Adrenal gland (tissue), 12 donors: Measurements from ENCODE around the gene FAM228A. TPM values are rescaled to one million over a fixed set of nuclear protein-coding genes. Genes with fewer than 3 reads are reported as not detected.

Source experiments
- DNase-seq, 7 donors: peaks; one replicate each; pipeline ENCODE4 v3.0.0-alpha.2; 2019 to 2020
- H3K27ac ChIP-seq, 5 donors: fragments of 200-600 bp; sonication (generic) in 4 of 5; 1 replicate in 3 of 5; 2 replicates in 2 of 5; pipeline versions ENCODE4 v1.5.1 to v1.8.0; 2016 to 2020; ENCODE audit warnings: mild to moderate bottlenecking in 1 of 5
- H3K27me3 ChIP-seq: fragments of 200-600 bp; 2 replicates; pipeline ENCODE4 v1.8.0; 2021
- H3K36me3 ChIP-seq, 2 donors: fragments of 200-600 bp; replicated peaks in 1 of 2; 1 replicate in 1 of 2; 2 replicates in 1 of 2; pipeline versions ENCODE4 v1.5.1 to v1.8.0; 2018 to 2022
- H3K4me1 ChIP-seq, 2 donors: fragments of 200-600 bp; replicated peaks in 1 of 2; 1 replicate in 1 of 2; 2 replicates in 1 of 2; pipeline versions ENCODE4 v1.5.1 to v1.8.0; 2018 to 2021
- H3K4me3 ChIP-seq, 4 donors: fragments of 200-600 bp; sonication (generic) in 3 of 4; one replicate each; pipeline ENCODE4 v1.5.1; 2016 to 2018
- H3K9me3 ChIP-seq, 3 donors: fragments of 200-600 bp; sonication (generic) in 1 of 3; replicated peaks in 1 of 3; 1 replicate in 2 of 3; 2 replicates in 1 of 3; pipeline versions ENCODE4 v1.5.1 to v1.8.0; 2016 to 2021
- POLR2A ChIP-seq, 2 donors: fragments of 450-650 bp; IDR thresholded peaks; one replicate each; pipeline ENCODE4 v1.6.1; 2017; ENCODE audit warnings: antibody characterized with exemption in 2 of 2, mild to moderate bottlenecking in 2 of 2, moderate library complexity in 1 of 2
- WGBS, 4 donors: extraction: QIAGEN DNeasy Blood & Tissue Kit in 2 of 4; methylation state at CpG; one replicate each; pipeline versions ENCODE4 v1.1.5 to v1.1.7; 2013 to 2017; 5-methylcytosine and 5-hydroxymethylcytosine counted together
- intact Hi-C, 2 donors: fragments of 100-400 bp; cut with DNase I; formaldehyde crosslinking; loops; one replicate each; pipeline versions ENCODE4 v1.14.1 to v1.15.0; 2022 to 2023
- polyA plus RNA-seq, 3 donors: library from polyadenylated mRNA; stranded (reverse); fragments of 200-250 nt in 2 of 3; fragments of 350-450 nt in 1 of 3; fragmentation: Illumina TruSeq in 1 of 3; extraction: RNeasy Lipid Tissue Mini Kit (QIAGEN cat#74804) in 1 of 3; gene quantifications; one replicate each; pipeline ENCODE4 v1.2.3, GENCODE V29; 2013 to 2014
- total RNA-seq, 9 donors: library from RNA; depleted of rRNA in 4 of 9; stranded (reverse); fragments of >200 nt in 4 of 9; fragments of 120-200 nt in 1 of 9; fragmentation: NEBNext Ultra II Directional in 1 of 9; extraction: Animal tissue kit (Norgen Biotek cat#: 25700) in 1 of 9; gene quantifications; one replicate each; pipeline versions ENCODE4 v1.1.0 to v1.2.4, GENCODE V29; 2013 to 2023
- TF ChIP-seq, protein P1 (sequence below), 6 experiments: fragments of 450-650 bp in 4 of 6; fragments of 200-600 bp in 2 of 6; sonication (generic) in 1 of 6; IDR thresholded peaks; 1 replicate in 5 of 6; 2 replicates in 1 of 6; pipeline versions ENCODE4 v1.5.1 to v1.8.0; 2016 to 2021; ENCODE audit warnings: antibody characterized with exemption in 6 of 6, mild to moderate bottlenecking in 2 of 6, moderate library complexity in 1 of 6
- donor health status: healthy with polysubstance abuse.
- donor health status: Bipolar disorder and iron deficiency.
- donor health status: DM: yes; HTN: yes; CAD: no.
- donor health status: DM: no; HTN: no; CAD: no.
- donor health status: DM: no; HTN: no; CAD: no.
- donor health status: DM: yes; HTN: yes; CAD: no.

FAM228A gene
- total and polyA plus RNA-seq, 12 donors = 0.28 to 2.4 (median 0.72) TPM

GRCh38 chr2:24164416-24164973, 10.4 kb upstream of the FAM228A start:
- intact Hi-C loops = no loop called here
- no peak overlapping the region for H3K27ac ChIP-seq
- peak in 3 of 7 donors; percentile 8 to 37 (median 25) for DNase-seq
- H3K4me3 ChIP-seq = no peak overlapping the region
- no peak for TF ChIP-seq POLR2A (IDR thresholded peaks at IDR 0.05)
- TF ChIP-seq, protein P1, sequence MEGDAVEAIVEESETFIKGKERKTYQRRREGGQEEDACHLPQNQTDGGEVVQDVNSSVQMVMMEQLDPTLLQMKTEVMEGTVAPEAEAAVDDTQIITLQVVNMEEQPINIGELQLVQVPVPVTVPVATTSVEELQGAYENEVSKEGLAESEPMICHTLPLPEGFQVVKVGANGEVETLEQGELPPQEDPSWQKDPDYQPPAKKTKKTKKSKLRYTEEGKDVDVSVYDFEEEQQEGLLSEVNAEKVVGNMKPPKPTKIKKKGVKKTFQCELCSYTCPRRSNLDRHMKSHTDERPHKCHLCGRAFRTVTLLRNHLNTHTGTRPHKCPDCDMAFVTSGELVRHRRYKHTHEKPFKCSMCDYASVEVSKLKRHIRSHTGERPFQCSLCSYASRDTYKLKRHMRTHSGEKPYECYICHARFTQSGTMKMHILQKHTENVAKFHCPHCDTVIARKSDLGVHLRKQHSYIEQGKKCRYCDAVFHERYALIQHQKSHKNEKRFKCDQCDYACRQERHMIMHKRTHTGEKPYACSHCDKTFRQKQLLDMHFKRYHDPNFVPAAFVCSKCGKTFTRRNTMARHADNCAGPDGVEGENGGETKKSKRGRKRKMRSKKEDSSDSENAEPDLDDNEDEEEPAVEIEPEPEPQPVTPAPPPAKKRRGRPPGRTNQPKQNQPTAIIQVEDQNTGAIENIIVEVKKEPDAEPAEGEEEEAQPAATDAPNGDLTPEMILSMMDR (IDR thresholded peaks at IDR 0.05) = peak; percentile 38 to 69 (median 44)
- no peaks in the 10 kb centered on the region for H3K4me1 ChIP-seq
- WGBS, 4 donors = 52 to 60% (median 59%) methylated on average over 5 to 8 of the region's 8 CpGs
- H3K36me3 ChIP-seq = no peaks in the 10 kb centered on the region
- H3K27me3 ChIP-seq = no peaks in the 10 kb centered on the region
- no peaks in the 10 kb centered on the region for H3K9me3 ChIP-seq

DNA sequence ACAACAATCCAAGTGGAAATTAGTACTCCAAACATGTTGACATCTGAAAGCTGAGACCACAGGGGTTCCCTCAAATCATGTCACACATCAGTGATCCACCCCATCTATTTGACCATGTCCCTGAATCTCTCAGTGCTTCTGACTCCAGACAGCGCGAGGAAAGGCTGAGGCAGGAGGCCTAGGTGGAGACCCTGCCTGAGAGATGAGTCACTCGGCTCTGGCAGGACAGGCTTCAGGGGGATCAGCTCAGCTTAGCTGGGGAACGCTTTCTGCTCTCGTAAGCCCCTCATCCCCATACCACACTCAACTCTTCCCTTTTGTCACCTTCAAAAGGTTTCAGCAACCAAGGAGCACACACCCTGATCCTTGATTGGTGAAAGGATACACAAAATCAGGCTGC, 5.8 kb upstream of the FAM228A start:
- intact Hi-C loops = no loop called here

GRCh38 chr2:24175631-24176187, 856 bp downstream of the FAM228A start:
- Histone ChIP-seq H3K27me3 (no peaks in the 10 kb centered on the region), H3K4me1 (no peaks in the 10 kb centered on the region), H3K4me3 (no peak overlapping the region), H3K36me3 (no peaks in the 10 kb centered on the region), H3K27ac (no peak overlapping the region), H3K9me3 (no peaks in the 10 kb centered on the region)
- intact Hi-C loops = no loop called here
- no peak for DNase-seq
- 84 to 92% (median 87%) methylated on average over 15 to 17 of the region's 17 CpGs for WGBS, 4 donors
- TF ChIP-seq, protein P1 (IDR thresholded peaks at IDR 0.05) = no peak
- TF ChIP-seq POLR2A (IDR thresholded peaks at IDR 0.05) = no peak

More for the DNA sequence above, 5.8 kb upstream of the FAM228A start:
- 94 to 98% (median 97%) methylated on average over 5 of the region's 5 CpGs for WGBS, 4 donors
- no peaks in the 10 kb centered on the region for H3K36me3 ChIP-seq
- DNase-seq = no peak
- H3K27ac ChIP-seq = no peak overlapping the region
- H3K4me3 ChIP-seq = no peak overlapping the region
- no peaks in the 10 kb centered on the region for H3K4me1 ChIP-seq
- TF ChIP-seq POLR2A (IDR thresholded peaks at IDR 0.05) = no peak
- TF ChIP-seq, protein P1 (IDR thresholded peaks at IDR 0.05) = no peak
- no peaks in the 10 kb centered on the region for H3K27me3 ChIP-seq
- no peaks in the 10 kb centered on the region for H3K9me3 ChIP-seq

GRCh38 chr2:24176326-24176725, 1.5 kb downstream of the FAM228A start:
- H3K27ac ChIP-seq = no peak overlapping the region
- no peaks in the 10 kb centered on the region for H3K4me1 ChIP-seq
- H3K4me3 ChIP-seq = no peak overlapping the region
- H3K36me3 ChIP-seq = no peaks in the 10 kb centered on the region
- no peaks in the 10 kb centered on the region for H3K27me3 ChIP-seq
- 93 to 100% (median 95%) methylated on average over 1 of the region's 1 CpG for WGBS, 4 donors
- intact Hi-C loops = no loop called here
- no peaks in the 10 kb centered on the region for H3K9me3 ChIP-seq
- TF ChIP-seq, protein P1 (IDR thresholded peaks at IDR 0.05) = no peak
- TF ChIP-seq POLR2A (IDR thresholded peaks at IDR 0.05) = no peak
- DNase-seq = no peak
